NCI-H187 treated with DMSO at 0.1 percent for 48 hours (cell line): ENCODE measurements around the gene NCOA7.
"Not testable (repeated sequence)": the region's sequence is repeated elsewhere in the genome, so short reads cannot be mapped to it uniquely, and the experiment has no call there.

Source experiments
- DNase-seq: peaks from one replicate; lab custom pipeline; 2025; lab: John Stamatoyannopoulos, UW

The NCOA7 gene

GRCh38 chr6:125918681-125919566 is 128.2 kb downstream of the NCOA7 start:
- no peak for DNase-seq

GRCh38 chr6:125919618-125920017 is 128.9 kb downstream of the NCOA7 start:
- no peak for DNase-seq

- DNase-seq: no peak
These were observed 131.6 kb downstream of the NCOA7 start for GRCh38 chr6:125922322-125922860.

- no peak for DNase-seq
These were observed 132.7 kb downstream of the NCOA7 start for GRCh38 chr6:125923366-125923877.

- DNase-seq: no peak
These were observed 133.4 kb downstream of the NCOA7 start for GRCh38 chr6:125924169-125924568.

GRCh38 chr6:125924697-125925358 is 134.1 kb downstream of the NCOA7 start:
- DNase-seq: no peak

- DNase-seq: no peak
These were observed 136.0 kb downstream of the NCOA7 start for GRCh38 chr6:125926711-125927110.

- DNase-seq: no peak
These were observed 137.0 kb downstream of the NCOA7 start for GRCh38 chr6:125927761-125928160.

- DNase-seq: no peak
These were observed 140.1 kb downstream of the NCOA7 start for GRCh38 chr6:125930765-125931418.

- DNase-seq: no peak
These were observed 141.1 kb downstream of the NCOA7 start for GRCh38 chr6:125931733-125932450.

GRCh38 chr6:125932451-125932795 is 141.7 kb downstream of the NCOA7 start:
- DNase-seq: no peak

GRCh38 chr6:125935520-125935919 is 144.8 kb downstream of the NCOA7 start:
- DNase-seq: not testable (repeated sequence)

- DNase-seq: no peak
These were observed 148.3 kb downstream of the NCOA7 start for GRCh38 chr6:125939026-125939425.

GRCh38 chr6:125939791-125940190 is 149.0 kb downstream of the NCOA7 start:
- DNase-seq: no peak

- no peak for DNase-seq
These were observed 149.7 kb downstream of the NCOA7 start for GRCh38 chr6:125940247-125941041.

- DNase-seq: no peak
These were observed 152.1 kb downstream of the NCOA7 start for GRCh38 chr6:125942672-125943527.

GRCh38 chr6:125943528-125944433 is 153.0 kb downstream of the NCOA7 start:
- no peak for DNase-seq

- no peak for DNase-seq
These were observed 153.7 kb downstream of the NCOA7 start for GRCh38 chr6:125944434-125944816.

GRCh38 chr6:125944896-125945295 is 154.1 kb downstream of the NCOA7 start:
- no peak for DNase-seq
